IMR-90 (cell line): ENCODE measurements around the gene MAGI2. TPM values are rescaled to one million over a fixed set of nuclear protein-coding genes. Genes with fewer than 3 reads are reported as not detected.

Experiments
- ATAC-seq: fragments of 200-7000 bp; cut with Tn5 transposase; 2 replicates; pipeline ENCODE4 v1.9.1; 2020; ENCODE audit warnings: low read depth, mild to moderate bottlenecking, moderate library complexity
- BruUV-seq: library from RNA; stranded (reverse); fragments of 400-500 nt; replicated peaks from 2 replicates; lab custom pipeline; 2021; lab: Mats Ljungman, UMichigan
- CTCF ChIA-PET: fragments of 300-600 bp; formaldehyde crosslinking; extraction: SDS; loops from one replicate; lab custom pipeline; 2021; ENCODE audit warnings: antibody characterized with exemption; lab: Yijun Ruan, JAX
- POLR2A ChIA-PET: fragments of 300-600 bp; sonication (Branson Sonifier 250); formaldehyde crosslinking; loops from one replicate; lab custom pipeline; 2022; ENCODE audit warnings: antibody characterized with exemption; ENCODE audit not compliant: unreplicated experiment; lab: Charles Lee
- DNase-seq: peaks from one replicate; pipeline ENCODE4 v3.0.0; 2013
- H2AFZ ChIP-seq: replicated peaks from 2 replicates; pipeline ENCODE3; 2013; ENCODE audit warnings: low read length, mild to moderate bottlenecking; ENCODE audit not compliant: poor library complexity
- H2AK5ac ChIP-seq: 2 replicates; pipeline ENCODE4 v1.6.1; 2013; ENCODE audit warnings: low read depth, low read length, inconsistent platforms
- H2AK9ac ChIP-seq: replicated peaks from 2 replicates; pipeline ENCODE3; 2013; ENCODE audit warnings: mild to moderate bottlenecking, low read depth, low read length, moderate library complexity; ENCODE audit not compliant: poor library complexity
- H2BK120ac ChIP-seq: 2 replicates; pipeline ENCODE4 v1.6.1; 2013; ENCODE audit warnings: low read depth, low read length, inconsistent platforms
- H2BK15ac ChIP-seq: 3 replicates; pipeline ENCODE4 v1.6.1; 2013; ENCODE audit warnings: low read depth, low read length, inconsistent platforms
- H2BK20ac ChIP-seq: 2 replicates; pipeline ENCODE4 v1.6.1; 2013; ENCODE audit warnings: low read depth, mild to moderate bottlenecking, inconsistent platforms, low read length, moderate library complexity
- H2BK5ac ChIP-seq: 2 replicates; pipeline ENCODE4 v1.6.1; 2013; ENCODE audit warnings: mild to moderate bottlenecking, low read depth, low read length, inconsistent platforms; ENCODE audit not compliant: poor library complexity, severe bottlenecking
- H3K14ac ChIP-seq: replicated peaks from 2 replicates; pipeline ENCODE4 v1.6.1; 2013; ENCODE audit warnings: low read depth, low read length, inconsistent platforms
- H3K18ac ChIP-seq: 2 replicates; pipeline ENCODE4 v1.6.1; 2013; ENCODE audit warnings: low read depth, low read length, control low read depth
- H3K23ac ChIP-seq: 2 replicates; pipeline ENCODE4 v1.6.1; 2013; ENCODE audit warnings: low read depth, low read length, inconsistent platforms
- H3K27ac ChIP-seq: 2 replicates; pipeline ENCODE4 v1.5.1; 2013; ENCODE audit warnings: mild to moderate bottlenecking, control low read depth, low read length; ENCODE audit not compliant: insufficient read depth
- H3K27me3 ChIP-seq: 2 replicates; pipeline ENCODE4 v1.6.1; 2013; ENCODE audit warnings: low read length; ENCODE audit not compliant: control insufficient read depth, insufficient read depth
- H3K36me3 ChIP-seq: 2 replicates; pipeline ENCODE4 v1.6.1; 2013; ENCODE audit warnings: low read length, mixed read lengths; ENCODE audit not compliant: control insufficient read depth, insufficient read depth
- H3K4ac ChIP-seq: 2 replicates; pipeline ENCODE4 v1.6.1; 2013; ENCODE audit warnings: low read depth, low read length, inconsistent platforms
- H3K4me1 ChIP-seq: 2 replicates; pipeline ENCODE4 v1.6.1; 2013; ENCODE audit warnings: low read length, mixed read lengths; ENCODE audit not compliant: control insufficient read depth, insufficient read depth
- H3K4me2 ChIP-seq: 2 replicates; pipeline ENCODE4 v1.6.1; 2013; ENCODE audit warnings: low read depth, mild to moderate bottlenecking, control low read depth, low read length, moderate library complexity
- H3K4me3 ChIP-seq: 2 replicates; pipeline ENCODE4 v1.5.1; 2013; ENCODE audit warnings: low read depth, mild to moderate bottlenecking, control low read depth, low read length, moderate library complexity; ENCODE audit not compliant: insufficient read depth
- H3K56ac ChIP-seq: 2 replicates; pipeline ENCODE4 v1.6.1; 2013; ENCODE audit warnings: low read length, inconsistent platforms; ENCODE audit not compliant: insufficient read depth; ENCODE audit errors: extremely low read depth
- H3K79me1 ChIP-seq, 2 experiments: 2 replicates each; pipeline ENCODE4 v1.6.1; 2013; ENCODE audit warnings: low read length in 2 of 2, inconsistent platforms in 1 of 2, low read depth in 1 of 2
- H3K9ac ChIP-seq: 2 replicates; pipeline ENCODE4 v1.6.1; 2013; ENCODE audit warnings: low read depth, low read length, control low read depth
- H3K9me1 ChIP-seq: 2 replicates; pipeline ENCODE4 v1.6.1; 2013; ENCODE audit warnings: low read length, inconsistent platforms; ENCODE audit not compliant: insufficient read depth
- H3K9me3 ChIP-seq: 2 replicates; pipeline ENCODE4 v1.6.1; 2013; ENCODE audit warnings: low read length; ENCODE audit not compliant: control insufficient read depth, insufficient read depth
- H4K20me1 ChIP-seq: 2 replicates; pipeline ENCODE4 v1.6.1; 2013; ENCODE audit warnings: low read length, inconsistent platforms; ENCODE audit not compliant: insufficient read depth
- H4K5ac ChIP-seq: 2 replicates; pipeline ENCODE4 v1.6.1; 2013; ENCODE audit warnings: mild to moderate bottlenecking, low read depth, low read length, control low read depth
- H4K8ac ChIP-seq, 2 experiments: 2 replicates each; pipeline ENCODE4 v1.6.1; 2013; ENCODE audit warnings: low read depth in 2 of 2, low read length in 2 of 2, control low read depth in 1 of 2, inconsistent platforms in 1 of 2
- H4K91ac ChIP-seq: 2 replicates; pipeline ENCODE4 v1.6.1; 2013; ENCODE audit warnings: low read depth, low read length, inconsistent platforms; ENCODE audit not compliant: insufficient read depth
- FOS ChIP-seq: fragments of 150-350 bp; IDR thresholded peaks from 2 replicates; pipeline ENCODE4 v1.6.1; 2016; ENCODE audit warnings: low read depth, low read length
- POLR2A ChIP-seq: IDR thresholded peaks from 2 replicates; pipeline ENCODE4 v1.6.1; 2012; ENCODE audit warnings: mild to moderate bottlenecking, low read depth, low read length
- SMC3 ChIP-seq: fragments of 150-350 bp; IDR thresholded peaks from 2 replicates; pipeline ENCODE4 v1.6.1; 2016; ENCODE audit warnings: low read depth, mild to moderate bottlenecking, antibody characterized with exemption, low read length, moderate library complexity
- WGBS, 2 experiments: methylation state at CpG; one replicate each; pipeline versions ENCODE4 v1.1.5 to v1.1.7; 2013; ENCODE audit warnings: missing lambda C conversion rate in 2 of 2; ENCODE audit not compliant: insufficient read length in 1 of 2; ENCODE audit errors: extremely low coverage in 2 of 2; 5-methylcytosine and 5-hydroxymethylcytosine counted together
- dilution Hi-C: fragments of 300-500 bp; cut with HindIII; formaldehyde crosslinking; loops from one replicate; pipeline ENCODE4 v1.14.3; 2018; ENCODE audit warnings: low sequenced_read_pairs; ENCODE audit not compliant: unreplicated experiment
- in situ Hi-C: fragments of 300-500 bp; cut with MboI; formaldehyde crosslinking; loops from 3 replicates; pipeline ENCODE4 v1.14.3; 2019; ENCODE audit warnings: low sequenced_read_pairs, inconsistent platforms, mixed read lengths
- intact Hi-C: fragments of 100-400 bp; cut with micrococcal nuclease; formaldehyde crosslinking; loops from 2 replicates; pipeline ENCODE4 v1.10.0; 2022
- polyA plus RNA-seq, 3 experiments: library from polyadenylated mRNA; depleted of rRNA; stranded (reverse); fragments of >200 nt; gene quantifications; 2 replicates each; pipeline ENCODE4 v1.2.3, GENCODE V29; 2012; ENCODE audit warnings: low replicate concordance in 1 of 3
- total RNA-seq: library from RNA; depleted of rRNA; stranded (reverse); fragments of >200 nt; gene quantifications from 2 replicates; pipeline ENCODE4 v1.2.3, GENCODE V29; 2012

The MAGI2 gene
- total and polyA plus RNA-seq, 2 of the 4 experiments (the other 2 are of a cell fraction) = 2.5 to 17.9 TPM

DNA sequence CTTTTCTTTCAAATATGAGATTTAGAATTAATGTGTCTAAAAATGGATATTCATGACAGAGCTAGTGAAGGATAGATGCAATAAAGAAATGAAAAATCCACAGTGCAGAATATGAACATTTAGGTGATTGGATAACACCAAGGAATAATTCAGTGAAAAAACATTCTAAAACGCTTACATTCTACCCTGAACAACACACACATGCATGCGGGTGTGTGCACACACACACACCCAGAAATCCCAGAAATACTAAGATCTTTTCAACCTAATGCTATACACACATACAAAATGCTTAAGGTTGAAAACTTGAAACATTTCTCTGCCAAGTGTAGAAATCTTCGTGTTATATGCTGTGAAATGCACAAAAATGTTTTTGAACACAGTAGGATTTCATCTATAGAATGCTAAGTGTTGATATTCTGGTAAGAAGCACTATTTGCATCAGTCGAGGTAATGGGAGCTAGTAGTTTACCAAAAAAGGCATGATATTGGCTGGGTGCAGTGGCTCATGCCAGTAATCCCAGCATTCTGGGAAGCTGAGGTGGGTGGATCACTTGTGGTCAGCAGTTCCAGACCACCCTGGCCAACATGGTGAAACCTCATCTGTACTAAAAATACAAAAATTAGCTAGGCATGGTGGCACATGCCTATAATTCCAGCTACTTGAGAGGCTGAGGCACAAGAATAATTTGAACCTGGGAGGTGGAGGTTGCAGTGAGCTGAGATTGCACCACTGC lies 1054.3 kb downstream of the MAGI2 start:
- peaks cover 1% of the 10 kb centered on the region; the same call in 1 of the 2 replicates for H3K4me1 ChIP-seq
- H3K9me3 ChIP-seq = no peaks in the 10 kb centered on the region
- H2BK20ac ChIP-seq = no peak overlapping the region
- no peak overlapping the region for H4K8ac ChIP-seq
- DNase-seq (no peak), ATAC-seq (no peak)
- H3K4me3 ChIP-seq = no peak overlapping the region
- WGBS, 2 experiments = 40% methylated on average over 2 of the region's 4 CpGs; no CpG with 5 or more reads in 1 of the 2 experiments
- no peak overlapping the region for H3K56ac ChIP-seq
- H3K18ac ChIP-seq = no peak overlapping the region
- no peak overlapping the region for H2BK120ac ChIP-seq
- no peak overlapping the region for H4K5ac ChIP-seq
- dilution Hi-C loops (no loop called here), intact Hi-C loops (loop anchor here (5.0 kb wide), 1 partner anchor 87 kb away; no protein-coding TSS in a partner anchor), in situ Hi-C loops (no loop called here)
- H4K20me1 ChIP-seq = no peaks in the 10 kb centered on the region
- H3K27me3 ChIP-seq = no peaks in the 10 kb centered on the region
- POLR2A ChIA-PET = no interaction called here
- BruUV-seq = no TSS peak
- H3K9ac ChIP-seq = no peak overlapping the region
- no peak for TF ChIP-seq FOS
- TF ChIP-seq POLR2A = no peak
- no peak for TF ChIP-seq SMC3
- no peak overlapping the region for H3K4me2 ChIP-seq
- no peak overlapping the region for H4K91ac ChIP-seq
- H3K4ac ChIP-seq = no peak overlapping the region
- no peak overlapping the region for H2BK15ac ChIP-seq
- no peaks in the 10 kb centered on the region for H3K36me3 ChIP-seq
- H2BK5ac ChIP-seq = no peak overlapping the region
- H3K9me1 ChIP-seq = 0 out of 2 replicates have a peak, but pooled peaks cover 3% of the 10 kb centered on the region
- H3K79me1 ChIP-seq = no peaks in the 10 kb centered on the region; a peak in 1 of 4 replicates
- H3K23ac ChIP-seq = no peak overlapping the region
- no peak overlapping the region for H3K14ac ChIP-seq
- CTCF ChIA-PET = interaction anchor here (1.1 kb wide), 2 partner anchors 11 to 14 kb away, joined by 3 read pairs; no protein-coding TSS in a partner anchor
- no peak overlapping the region for H3K27ac ChIP-seq
- H2AFZ ChIP-seq = no peak overlapping the region
- H2AK5ac ChIP-seq = no peak overlapping the region
- no peak overlapping the region for H2AK9ac ChIP-seq
